Measurements from ENCODE around the gene MTUS2. TPM values are rescaled to one million over a fixed set of nuclear protein-coding genes. Genes with fewer than 3 reads are reported as not detected.
A peak's percentile ranks its signal among the peaks of the same experiment; 100 is the strongest.

The MTUS2 gene
- total and polyA plus RNA-seq, 10 of the 15 experiments (the other 5 are each of a cell fraction or from before 2014, with no cell fraction given): under 0.01 to 0.05 (median 0.02) TPM; not detected in 6

GRCh38 chr13:29473166-29473565 is 653.0 kb downstream of the MTUS2 start:
- no TSS peak for BruUV-seq (replicated peaks)
- intact Hi-C loops (cut with micrococcal nuclease; ENCODE audit: unreplicated experiment) (loop anchor here (10.0 kb wide), 1 partner anchor 232 kb away; no protein-coding TSS in a partner anchor), in situ Hi-C loops (cut with MboI) (no loop called here)
- ATAC-seq: no peak
- H3K4me1 ChIP-seq (ENCODE audit: control insufficient read depth, insufficient read depth, low read length): no peaks in the 10 kb centered on the region
- no peaks in the 10 kb centered on the region for H3K79me2 ChIP-seq (ENCODE audit: control insufficient read depth, insufficient read depth, low read length)
- H4K20me1 ChIP-seq (ENCODE audit: control insufficient read depth, insufficient read depth): no peaks in the 10 kb centered on the region
- no peaks in the 10 kb centered on the region for H3K36me3 ChIP-seq (ENCODE audit: control insufficient read depth in 2 of 2, insufficient read depth in 2 of 2, low read length in 1 of 2)
- 32% methylated on average over 4 of the region's 4 CpGs for WGBS (ENCODE audit: insufficient coverage, insufficient replicate concordance, low lambda C conversion rate, missing lambda C conversion rate)
- no peak overlapping the region for H3K4me2 ChIP-seq (ENCODE audit: control insufficient read depth, insufficient read depth)
- TF ChIP-seq NR2C2 (IDR thresholded peaks at IDR 0.05; ENCODE audit: borderline replicate concordance, control insufficient read depth, insufficient read length, low read depth): no peak
- TF ChIP-seq SUZ12 (IDR thresholded peaks at IDR 0.05; ENCODE audit: unreplicated experiment): no peak
- no peak for TF ChIP-seq IRF4 (IDR thresholded peaks at IDR 0.05; ENCODE audit: low read depth, low read length)
- no peak for TF ChIP-seq MEF2A (IDR thresholded peaks at IDR 0.05; ENCODE audit: insufficient read depth, low read depth, low read length)
- no peak for TF ChIP-seq POU2F2 (IDR thresholded peaks at IDR 0.05; ENCODE audit: borderline replicate concordance, low read depth, low read length)
- RAD21 ChIA-PET (ENCODE audit: unreplicated experiment): interaction anchor here (0.7 to 1.8 kb wide), 5 partner anchors 12 to 640 kb away, joined by 3 to 8 read pairs (median 3); no protein-coding TSS in a partner anchor
- DNase-seq (ENCODE audit: low read depth, low spot score): no peak
- H3K9ac ChIP-seq (ENCODE audit: control insufficient read depth, insufficient read depth, low read length): no peak overlapping the region
- H3K4me3 ChIP-seq: no peak overlapping the region
- FAIRE-seq: peak; percentile 35
- H3K27me3 ChIP-seq (replicated peaks in 1 of 2; ENCODE audit: control insufficient read depth in 2 of 2, insufficient read depth in 2 of 2, low read length in 1 of 2): no peaks in the 10 kb centered on the region
- POLR2A ChIA-PET: no interaction called here
- no peaks in the 10 kb centered on the region for H3K9me3 ChIP-seq (replicated peaks; ENCODE audit: control insufficient read depth, insufficient read depth, low read length)
- CTCF ChIA-PET: interaction anchor here (0.5 to 5.6 kb wide), 21 partner anchors 11 to 1430 kb away, joined by 3 to 42 read pairs (median 3); no protein-coding TSS in a partner anchor
- no peak overlapping the region for H3K27ac ChIP-seq (ENCODE audit: control insufficient read depth, insufficient read depth)
- SMC1A ChIA-PET (ENCODE audit: uncharacterized antibody, unreplicated experiment): interaction anchor here (0.6 to 3.8 kb wide), 7 partner anchors 11 to 756 kb away, joined by 3 to 14 read pairs (median 3); no protein-coding TSS in a partner anchor
- no peak overlapping the region for H2AFZ ChIP-seq (ENCODE audit: control insufficient read depth, low read depth, low read length)

- Histone ChIP-seq H3K4me3 (no peak overlapping the region), H3K27ac (ENCODE audit: control insufficient read depth, insufficient read depth) (no peak overlapping the region), H3K27me3 (replicated peaks in 1 of 2; ENCODE audit: control insufficient read depth in 2 of 2, insufficient read depth in 2 of 2, low read length in 1 of 2) (no peaks in the 10 kb centered on the region; a peak in 1 of 4 replicates), H3K79me2 (ENCODE audit: control insufficient read depth, insufficient read depth, low read length) (no peaks in the 10 kb centered on the region), H4K20me1 (ENCODE audit: control insufficient read depth, insufficient read depth) (no peaks in the 10 kb centered on the region), H3K36me3 (ENCODE audit: control insufficient read depth in 2 of 2, insufficient read depth in 2 of 2, low read length in 1 of 2) (no peaks in the 10 kb centered on the region), H3K9ac (ENCODE audit: control insufficient read depth, insufficient read depth, low read length) (no peak overlapping the region), H3K9me3 (replicated peaks; ENCODE audit: control insufficient read depth, insufficient read depth, low read length) (no peaks in the 10 kb centered on the region), H2AFZ (ENCODE audit: control insufficient read depth, low read depth, low read length) (no peak overlapping the region), H3K4me2 (ENCODE audit: control insufficient read depth, insufficient read depth) (no peak overlapping the region), H3K4me1 (ENCODE audit: control insufficient read depth, insufficient read depth, low read length) (no peaks in the 10 kb centered on the region)
- ATAC-seq: no peak
- no TSS peak for BruUV-seq (replicated peaks)
- no peak for TF ChIP-seq KLF5 (IDR thresholded peaks at IDR 0.05; ENCODE audit: partially characterized antibody)
- TF ChIP-seq MTA2 (IDR thresholded peaks at IDR 0.05; ENCODE audit: low read depth): no peak
- no peak for TF ChIP-seq MAX (IDR thresholded peaks at IDR 0.05; ENCODE audit: low read depth, low read length)
- TF ChIP-seq IRF3 (IDR thresholded peaks at IDR 0.05): no peak
- TF ChIP-seq WRNIP1 (IDR thresholded peaks at IDR 0.05; ENCODE audit: borderline replicate concordance, low read depth, low read length): no peak
- TF ChIP-seq ZNF687 (IDR thresholded peaks at IDR 0.05): no peak
- no peak for TF ChIP-seq IKZF2 (IDR thresholded peaks at IDR 0.05)
- ChIA-PET SMC1A (ENCODE audit: uncharacterized antibody, unreplicated experiment) (interaction anchor here (0.9 to 1.3 kb wide), 2 partner anchors 20 to 229 kb away, joined by 3 read pairs; no protein-coding TSS in a partner anchor), RAD21 (ENCODE audit: unreplicated experiment) (no interaction called here), CTCF (interaction anchor here (0.7 to 5.6 kb wide), 6 partner anchors 13 to 611 kb away, joined by 3 to 42 read pairs (median 3); no protein-coding TSS in a partner anchor), POLR2A (no interaction called here)
- intact Hi-C loops (cut with micrococcal nuclease; ENCODE audit: unreplicated experiment): loop anchor here (10.0 kb wide), 1 partner anchor 230 kb away; no protein-coding TSS in a partner anchor
- DNase-seq (ENCODE audit: low read depth, low spot score): no peak
- WGBS (ENCODE audit: insufficient coverage, insufficient replicate concordance, low lambda C conversion rate, missing lambda C conversion rate): 72% methylated on average over 3 of the region's 3 CpGs
- in situ Hi-C loops (cut with MboI): no loop called here
- no peak for FAIRE-seq
These were observed 654.9 kb downstream of the MTUS2 start for GRCh38 chr13:29474991-29475390.
